HG02981 (cell line): Measurements from ENCODE around the gene EXT2.

ENCODE experiments used
- ATAC-seq: cut with Tn5 transposase; IDR thresholded peaks from one replicate; pipeline ENCODE4 v1.9.1; 2021; ENCODE audit warnings: mild to moderate bottlenecking, moderate library complexity; ENCODE audit not compliant: unreplicated experiment

The EXT2 gene

GRCh38 chr11:44285756-44286155 is 190.3 kb downstream of the EXT2 start:
- ATAC-seq, result no peak

DNA sequence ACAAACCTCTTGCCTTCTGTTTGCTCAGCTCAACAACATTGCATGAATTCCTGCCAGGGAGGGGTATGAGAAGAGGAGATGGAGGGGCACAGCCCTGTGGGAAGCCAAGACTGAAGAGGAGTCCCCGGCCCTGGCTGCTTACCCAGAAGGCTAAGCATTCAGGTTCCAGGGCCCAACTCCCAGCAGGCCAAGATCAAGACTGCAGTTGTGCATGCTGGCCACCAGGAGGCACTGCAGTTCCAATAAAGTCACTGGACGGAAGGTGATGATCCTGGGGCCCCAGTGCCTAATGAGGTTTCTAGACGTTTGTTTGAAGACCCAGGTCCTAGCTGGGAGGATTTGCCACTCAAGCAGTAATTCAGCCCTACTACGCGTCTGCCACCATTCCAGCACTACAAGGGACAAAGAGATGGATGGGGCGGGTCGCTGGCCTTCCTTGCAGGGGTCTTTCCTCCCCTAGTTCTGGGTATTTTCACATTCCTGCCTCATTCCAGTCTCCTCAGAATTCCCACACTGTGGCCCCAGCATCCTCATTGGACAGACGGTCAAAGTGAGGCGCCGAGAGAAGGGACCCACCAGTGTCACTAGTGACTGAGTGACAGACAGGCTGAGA is 190.9 kb downstream of the EXT2 start:
- no peak for ATAC-seq

- ATAC-seq, result no peak
Measured at GRCh38 chr11:44286911-44287310, 191.4 kb downstream of the EXT2 start.

DNA sequence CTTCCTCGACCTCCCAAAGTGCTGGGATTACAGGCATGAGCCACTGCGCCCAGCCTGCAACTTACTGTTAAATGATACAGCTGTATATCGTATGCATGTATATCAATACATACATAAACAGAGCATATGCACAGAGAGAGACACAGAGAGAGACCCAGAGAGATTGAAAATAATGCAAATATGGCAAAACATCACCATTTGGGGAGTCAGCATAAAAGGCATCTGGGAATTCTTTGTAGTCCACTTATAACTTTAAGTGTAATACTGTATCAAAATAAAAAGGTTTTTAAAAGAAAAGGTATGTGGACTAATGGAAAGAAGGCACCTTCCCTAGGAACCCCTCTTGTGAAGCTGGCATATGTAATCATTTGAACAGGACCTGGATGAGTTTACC is 192.7 kb downstream of the EXT2 start:
- no peak for ATAC-seq

DNA sequence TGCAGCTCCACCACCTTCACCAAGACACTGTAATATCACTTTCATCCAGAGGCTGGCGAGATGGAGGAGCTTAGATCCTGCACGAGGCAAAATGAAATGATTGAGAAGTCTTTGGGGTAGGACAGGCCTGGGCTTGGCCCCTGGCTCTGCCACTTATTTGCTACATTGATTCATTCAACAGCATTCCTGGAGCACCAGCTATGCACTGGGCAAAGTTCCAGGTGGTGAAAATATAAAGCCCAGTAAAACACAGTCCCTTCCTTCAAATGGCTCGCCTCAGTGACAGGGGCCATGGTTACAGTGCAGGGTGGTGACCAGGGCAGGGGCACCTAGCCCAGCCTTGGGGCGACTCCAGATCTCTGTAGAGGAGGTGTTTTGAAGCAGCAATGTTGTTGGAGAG is 194.7 kb downstream of the EXT2 start:
- ATAC-seq, result no peak
